Right cardiac atrium (tissue), 5 donors: ENCODE data around the gene ERBB3. TPM values are rescaled to one million over a fixed set of nuclear protein-coding genes. Genes with fewer than 3 reads are reported as not detected.

Experiments
- polyA plus RNA-seq: library from polyadenylated mRNA; stranded (reverse); fragments of 200-250 nt; gene quantifications from one replicate; pipeline ENCODE4 v1.2.3, GENCODE V29; 2013
- total RNA-seq, 4 donors: library from RNA; stranded (reverse); fragmentation: NEBNext Ultra II Directional; extraction: Animal tissue kit (Norgen Biotek cat#: 25700); gene quantifications; one replicate each; pipeline ENCODE4 v1.2.1, GENCODE V29; 2021
- donor health status: healthy with polysubstance abuse.
- donor health status: DM: no; HTN: yes; CAD: no.
- donor health status: DM: no; HTN: no; CAD: no.
- donor health status: DM: no; HTN: yes; CAD: no; lungs with severe emphysema.
- donor health status: DM: yes; HTN: yes; CAD: no.

Gene ERBB3
- total and polyA plus RNA-seq, 5 donors, result 3.2 to 7.4 (median 6.4) TPM

Other genes starting within 250 kb of the ERBB3 start
- 10 to 100 TPM in 1 of 4 donors, 1 to 10 TPM in 3; 3.1 to 21.2 (median 5.6) TPM for gene MMP19, start 237.2 kb upstream of the ERBB3 start, total RNA-seq
- 6.9 TPM for gene MMP19, start 237.2 kb upstream of the ERBB3 start, polyA plus RNA-seq
- gene PYM1, start 152.3 kb upstream of the ERBB3 start, total RNA-seq, result 10 to 100 TPM; 15.4 to 19.0 (median 16.9) TPM
- gene PYM1, start 152.3 kb upstream of the ERBB3 start, polyA plus RNA-seq, result 25.7 TPM
- 10 to 100 TPM; 11.3 to 25.9 (median 20.3) TPM for gene DGKA, start 149.0 kb upstream of the ERBB3 start, total RNA-seq
- gene DGKA, start 149.0 kb upstream of the ERBB3 start, polyA plus RNA-seq, result 20.3 TPM
- 1 to 10 TPM in 3 of 4 donors, under 1 TPM in 1; 0.86 to 2.2 (median 1.2) TPM for gene PMEL, start 114.1 kb upstream of the ERBB3 start, total RNA-seq
- gene PMEL, start 114.1 kb upstream of the ERBB3 start, polyA plus RNA-seq, result 0.45 TPM
- 10 to 100 TPM; 12.7 to 17.2 (median 13.6) TPM for gene CDK2, start 113.3 kb upstream of the ERBB3 start, total RNA-seq
- gene CDK2, start 113.3 kb upstream of the ERBB3 start, polyA plus RNA-seq, result 8.1 TPM
- 100 to 1,000 TPM; 111 to 132 (median 119) TPM for gene RAB5B, start 106.1 kb upstream of the ERBB3 start, total RNA-seq
- gene RAB5B, start 106.1 kb upstream of the ERBB3 start, polyA plus RNA-seq, result 86.4 TPM
- 10 to 100 TPM; 20.7 to 30.8 (median 29.3) TPM for gene SUOX, start 82.9 kb upstream of the ERBB3 start, total RNA-seq
- gene SUOX, start 82.9 kb upstream of the ERBB3 start, polyA plus RNA-seq, result 29.2 TPM
- 1 to 10 TPM; 5.6 to 8.7 (median 6.5) TPM for gene IKZF4, start 59.1 kb upstream of the ERBB3 start, total RNA-seq
- 2.7 TPM for gene IKZF4, start 59.1 kb upstream of the ERBB3 start, polyA plus RNA-seq
- 10 to 100 TPM; 30.0 to 55.1 (median 39.7) TPM for gene RPS26, start 38.2 kb upstream of the ERBB3 start, total RNA-seq
- gene RPS26, start 38.2 kb upstream of the ERBB3 start, polyA plus RNA-seq, result 739 TPM
- 10 to 100 TPM; 65.5 to 77.6 (median 74.2) TPM for gene PA2G4, start 24.4 kb downstream of the ERBB3 start, total RNA-seq
- 73.3 TPM for gene PA2G4, start 24.4 kb downstream of the ERBB3 start, polyA plus RNA-seq
- 1,000 to 10,000 TPM; 2,156 to 2,505 (median 2,353) TPM for gene RPL41, start 36.5 kb downstream of the ERBB3 start, total RNA-seq
- 2,026 TPM for gene RPL41, start 36.5 kb downstream of the ERBB3 start, polyA plus RNA-seq
- 1 to 10 TPM; 6.1 to 8.6 (median 6.7) TPM for gene ZC3H10, start 38.1 kb downstream of the ERBB3 start, total RNA-seq
- 2.7 TPM for gene ZC3H10, start 38.1 kb downstream of the ERBB3 start, polyA plus RNA-seq
- gene ESYT1, start 48.1 kb downstream of the ERBB3 start, total RNA-seq, result 10 to 100 TPM; 30.7 to 38.5 (median 33.6) TPM
- gene ESYT1, start 48.1 kb downstream of the ERBB3 start, polyA plus RNA-seq, result 29.1 TPM
- 10 to 100 TPM; 48.4 to 74.6 (median 60.2) TPM for gene MYL6B, start 72.4 kb downstream of the ERBB3 start, total RNA-seq
- gene MYL6B, start 72.4 kb downstream of the ERBB3 start, polyA plus RNA-seq, result 65.7 TPM
- 1,000 to 10,000 TPM in 1 of 4 donors, 100 to 1,000 TPM in 3; 592 to 1,178 (median 826) TPM for gene MYL6, start 78.2 kb downstream of the ERBB3 start, total RNA-seq
- 1,131 TPM for gene MYL6, start 78.2 kb downstream of the ERBB3 start, polyA plus RNA-seq
- 10 to 100 TPM; 63.2 to 94.6 (median 72.2) TPM for gene SMARCC2, start 109.3 kb downstream of the ERBB3 start, total RNA-seq
- gene SMARCC2, start 109.3 kb downstream of the ERBB3 start, polyA plus RNA-seq, result 28.6 TPM
- 10 to 100 TPM; 43.5 to 63.2 (median 47.0) TPM for gene RNF41, start 141.8 kb downstream of the ERBB3 start, total RNA-seq
- gene RNF41, start 141.8 kb downstream of the ERBB3 start, polyA plus RNA-seq, result 17.4 TPM
- 10 to 100 TPM; 20.2 to 26.0 (median 24.4) TPM for gene NABP2, start 144.2 kb downstream of the ERBB3 start, total RNA-seq
- gene NABP2, start 144.2 kb downstream of the ERBB3 start, polyA plus RNA-seq, result 19.1 TPM
- under 1 TPM in 1 of 4 donors, not detected in 3; 0.49 TPM for gene SLC39A5, start 149.9 kb downstream of the ERBB3 start, total RNA-seq
- 0.18 TPM for gene SLC39A5, start 149.9 kb downstream of the ERBB3 start, polyA plus RNA-seq
- 10 to 100 TPM; 22.8 to 30.7 (median 25.6) TPM for gene ANKRD52, start 178.2 kb downstream of the ERBB3 start, total RNA-seq
- 13.4 TPM for gene ANKRD52, start 178.2 kb downstream of the ERBB3 start, polyA plus RNA-seq
- gene COQ10A, start 186.8 kb downstream of the ERBB3 start, total RNA-seq, result 100 to 1,000 TPM in 3 of 4 donors, 10 to 100 TPM in 1; 98.5 to 166 (median 117) TPM
- gene COQ10A, start 186.8 kb downstream of the ERBB3 start, polyA plus RNA-seq, result 159 TPM
- gene CS, start 220.2 kb downstream of the ERBB3 start, total RNA-seq, result 100 to 1,000 TPM; 454 to 594 (median 571) TPM
- 250 TPM for gene CS, start 220.2 kb downstream of the ERBB3 start, polyA plus RNA-seq
- 10 to 100 TPM; 52.4 to 65.1 (median 55.1) TPM for gene CNPY2, start 235.8 kb downstream of the ERBB3 start, total RNA-seq
- gene CNPY2, start 235.8 kb downstream of the ERBB3 start, polyA plus RNA-seq, result 69.7 TPM